ENCODE measurements around the gene GREM2.

The GREM2 gene

DNA sequence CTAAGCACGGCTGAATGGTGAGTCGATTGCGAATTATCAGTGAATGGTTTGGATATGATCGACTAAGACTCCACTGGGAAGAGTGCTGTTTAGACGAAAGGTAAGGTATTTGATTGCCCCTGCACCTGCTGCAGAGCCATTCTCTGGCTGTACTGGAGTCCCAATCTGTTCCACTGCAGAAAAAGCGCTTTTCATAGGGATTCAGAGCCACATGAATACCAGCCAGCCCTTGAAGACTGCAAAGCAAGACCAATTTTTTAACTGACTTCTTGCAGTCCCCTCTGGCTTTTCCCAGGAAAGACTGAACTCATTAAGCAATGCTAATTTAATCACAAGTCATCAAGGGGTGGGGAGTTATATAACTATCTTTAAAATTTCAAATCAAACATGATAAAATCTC is 1.3 kb downstream of the GREM2 start:
- DNase-seq (ENCODE audit: low read depth in 2 of 2) = no peak

- DNase-seq (ENCODE audit: low read depth in 2 of 2) = no peak
Observed at GRCh38 chr1:240609527-240610060, 2.4 kb downstream of the GREM2 start.

- DNase-seq (ENCODE audit: low read depth in 2 of 2) = no peak
Observed at GRCh38 chr1:240608707-240609106, 3.2 kb downstream of the GREM2 start.

- DNase-seq (ENCODE audit: low read depth in 2 of 2) = no peak
Observed at GRCh38 chr1:240607006-240607405, 4.9 kb downstream of the GREM2 start.

GRCh38 chr1:240602189-240602588 is 9.8 kb downstream of the GREM2 start:
- no peak for DNase-seq (ENCODE audit: low read depth in 2 of 2)

DNA sequence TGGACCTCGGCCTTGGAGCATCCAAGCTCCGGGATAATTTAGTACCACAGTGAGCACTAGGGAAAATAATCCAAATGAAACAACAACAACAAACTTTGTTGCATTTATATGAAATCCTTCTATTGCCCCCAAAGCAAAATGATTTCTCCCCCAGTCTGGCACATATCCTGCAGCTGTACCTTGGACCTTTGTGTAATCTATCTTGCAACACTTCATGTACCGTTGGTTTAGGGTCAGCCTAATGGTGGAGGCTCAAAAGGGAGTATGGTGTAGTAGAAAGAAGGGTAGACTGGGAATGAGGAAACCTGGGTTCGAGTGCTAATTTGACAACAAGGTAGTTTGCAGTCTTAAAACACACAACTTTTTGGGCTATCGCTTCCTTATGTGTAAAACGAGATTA is 12.1 kb downstream of the GREM2 start:
- no peak for DNase-seq (ENCODE audit: low read depth in 2 of 2)

GRCh38 chr1:240599299-240599698 is 12.7 kb downstream of the GREM2 start:
- no peak for DNase-seq (ENCODE audit: low read depth in 2 of 2)

- DNase-seq (ENCODE audit: low read depth in 2 of 2) = no peak
Observed at GRCh38 chr1:240598216-240599001, 13.5 kb downstream of the GREM2 start.

DNA sequence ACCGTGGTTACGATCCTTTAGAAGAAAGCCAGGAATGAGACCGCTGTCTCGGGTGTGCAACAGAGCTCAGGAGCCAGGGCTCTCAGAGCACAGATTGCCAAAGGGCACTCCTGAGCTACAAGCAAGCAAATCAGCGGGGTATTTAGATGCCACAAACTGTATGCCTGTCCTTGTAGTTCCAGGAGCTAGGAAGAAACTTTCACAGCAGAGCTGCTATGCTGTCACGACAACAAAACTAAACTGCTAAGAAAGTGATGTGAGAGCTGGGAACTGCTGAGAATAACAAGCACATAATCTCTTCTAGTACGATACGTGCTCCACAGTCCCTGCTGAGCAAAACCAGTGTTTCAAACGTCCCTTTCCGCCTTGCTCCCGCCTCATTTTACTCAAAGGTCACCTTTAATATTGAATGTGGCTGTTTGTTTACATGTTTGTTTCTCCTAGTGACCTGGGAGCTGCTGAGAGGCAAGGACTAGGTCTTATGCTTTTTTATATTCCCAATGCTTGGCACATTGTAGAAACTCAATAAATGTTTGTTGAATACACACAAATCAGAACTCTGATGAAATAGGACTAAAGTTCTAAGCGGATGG is 14.7 kb downstream of the GREM2 start:
- no peak for DNase-seq (ENCODE audit: low read depth in 2 of 2)

- DNase-seq (ENCODE audit: low read depth in 2 of 2) = no peak
Observed at GRCh38 chr1:240595476-240595875, 16.5 kb downstream of the GREM2 start.

DNA sequence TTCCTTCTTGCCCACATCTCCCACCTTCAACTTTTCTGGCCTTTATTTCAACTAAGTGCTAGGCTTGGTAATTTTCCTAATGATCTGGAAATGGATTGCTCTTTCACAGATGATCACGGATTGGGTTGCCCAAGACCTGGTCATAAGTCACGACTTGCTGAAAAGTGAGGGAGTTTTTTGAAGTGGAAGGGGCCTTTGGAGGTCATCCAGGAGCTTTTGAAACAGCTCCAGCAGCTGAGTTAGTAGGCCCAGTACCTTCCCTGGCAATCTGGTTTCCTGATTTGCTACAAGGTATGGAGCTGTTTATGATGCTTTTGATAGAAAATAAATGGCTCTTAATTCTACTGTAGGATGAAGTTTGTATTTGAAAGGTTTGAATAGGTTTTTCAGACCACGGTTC is 20.4 kb downstream of the GREM2 start:
- DNase-seq (ENCODE audit: low read depth in 2 of 2) = no peak

DNA sequence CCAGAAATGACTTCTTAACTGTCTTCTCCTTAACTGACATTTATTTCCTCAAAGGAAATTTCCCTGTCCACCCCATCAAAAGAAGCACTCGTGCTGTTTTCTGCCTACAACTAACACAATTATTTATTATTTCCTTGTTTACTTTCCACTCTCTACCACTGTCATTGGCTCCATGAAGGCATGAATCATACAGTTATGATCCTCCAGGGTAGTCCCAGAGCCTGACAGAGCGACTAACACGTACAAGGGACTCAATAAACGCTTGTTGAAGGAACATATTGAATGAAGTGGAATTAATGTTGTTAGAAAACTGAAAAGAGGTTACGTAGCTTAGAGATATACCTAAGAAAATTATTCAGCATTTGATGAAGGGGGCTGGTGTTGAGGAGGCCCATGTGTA is 20.9 kb downstream of the GREM2 start:
- DNase-seq (ENCODE audit: low read depth in 2 of 2) = no peak

GRCh38 chr1:240589585-240590110 is 22.3 kb downstream of the GREM2 start:
- no peak for DNase-seq (ENCODE audit: low read depth in 2 of 2)

GRCh38 chr1:240586006-240586405 is 25.9 kb downstream of the GREM2 start:
- no peak for DNase-seq (ENCODE audit: low read depth in 2 of 2)

GRCh38 chr1:240582953-240583352 is 29.0 kb downstream of the GREM2 start:
- DNase-seq (ENCODE audit: low read depth in 2 of 2) = peak; percentile 54 to 59

- no peak for DNase-seq (ENCODE audit: low read depth in 2 of 2)
Observed at GRCh38 chr1:240579511-240579910, 32.4 kb downstream of the GREM2 start.

DNA sequence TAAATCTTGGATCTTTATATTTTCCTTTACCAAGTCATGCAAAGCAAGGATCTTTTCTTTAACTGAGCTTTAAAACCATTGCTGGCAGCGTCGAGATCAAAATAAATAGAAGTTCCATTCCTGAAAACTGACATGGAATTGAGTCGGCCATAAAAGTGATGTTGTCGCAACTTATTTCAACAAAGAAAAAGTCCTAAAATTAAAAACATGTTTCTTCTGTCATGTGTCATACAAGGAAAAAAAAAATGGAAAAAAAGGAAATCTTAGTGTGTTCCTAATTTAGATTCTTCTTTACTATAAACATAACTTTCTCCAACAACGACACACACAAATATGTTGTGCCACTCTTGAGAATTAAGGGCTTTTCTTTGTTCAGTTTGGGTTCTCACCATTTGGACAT is 34.9 kb downstream of the GREM2 start:
- DNase-seq (ENCODE audit: low read depth in 2 of 2) = no peak

- peak; percentile 59 for DNase-seq (ENCODE audit: low read depth in 2 of 2)
Observed at GRCh38 chr1:240575981-240576662, 35.8 kb downstream of the GREM2 start.

- no peak for DNase-seq (ENCODE audit: low read depth in 2 of 2)
Observed at GRCh38 chr1:240572328-240572727, 39.6 kb downstream of the GREM2 start.

- DNase-seq (ENCODE audit: low read depth in 2 of 2) = no peak
Observed at GRCh38 chr1:240571782-240572181, 40.2 kb downstream of the GREM2 start.

- no peak for DNase-seq (ENCODE audit: low read depth in 2 of 2)
Observed at GRCh38 chr1:240567066-240567465, 44.9 kb downstream of the GREM2 start.

DNA sequence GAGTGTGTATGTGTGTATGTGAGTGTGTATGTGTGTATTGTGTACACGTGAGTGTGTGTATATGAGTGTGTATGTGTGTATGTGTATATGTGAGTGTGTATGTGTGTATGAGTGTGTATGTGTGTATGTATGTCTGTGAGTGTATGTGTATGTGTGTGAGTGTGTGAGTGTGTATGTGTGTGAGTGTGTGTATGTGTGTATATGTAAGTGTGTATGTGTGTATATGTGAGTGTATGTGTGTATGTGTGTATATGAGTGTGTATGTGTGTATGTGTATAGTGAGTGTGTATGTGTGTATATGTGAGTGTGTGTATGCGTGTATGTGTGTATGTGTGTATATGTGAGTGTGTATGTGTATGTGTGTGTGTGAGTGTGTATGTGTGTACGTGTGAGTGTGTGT is 49.2 kb downstream of the GREM2 start:
- DNase-seq (ENCODE audit: low read depth in 2 of 2) = no peak
